ENCODE measurements around the gene NGLY1. TPM values are rescaled to one million over a fixed set of nuclear protein-coding genes. Genes with fewer than 3 reads are reported as not detected.

NGLY1 gene
- total RNA-seq, 2 experiments from 2014 or later: 88.1 to 142 TPM

DNA sequence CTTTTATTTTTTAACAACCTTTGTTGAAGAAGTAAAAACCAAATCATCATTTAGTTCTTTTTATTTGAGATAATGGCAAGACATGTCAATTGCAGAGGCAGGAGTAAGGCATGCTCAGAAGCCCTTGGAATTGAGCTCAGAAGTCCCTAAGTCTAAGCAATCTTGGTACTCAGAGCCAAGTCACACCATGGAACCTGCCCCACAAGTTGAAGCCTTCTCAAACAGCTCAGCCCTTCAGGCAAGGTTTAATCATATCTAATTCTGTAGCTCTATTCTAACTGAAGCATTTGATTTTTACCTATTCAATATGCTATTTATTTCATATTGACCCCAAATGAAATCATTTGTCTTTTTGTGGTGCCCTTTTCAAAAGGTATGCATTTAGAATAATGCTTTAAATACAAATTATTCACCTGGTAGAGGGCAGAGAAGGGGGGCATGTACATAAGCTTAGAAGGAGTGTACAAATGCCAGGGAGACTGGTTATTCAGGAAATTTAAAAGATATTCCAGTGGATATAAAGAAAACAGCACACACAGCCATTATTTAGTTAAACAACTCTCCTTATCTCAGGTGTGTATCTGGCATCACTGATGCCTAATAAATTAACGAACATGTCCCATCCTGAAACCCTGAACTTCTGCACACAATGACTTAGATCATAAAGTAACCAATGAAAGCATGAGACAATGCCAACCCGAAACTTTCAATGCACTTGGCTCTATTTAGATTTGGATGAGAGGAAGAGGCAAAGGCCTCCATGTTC is 92.3 kb downstream of the NGLY1 start:
- intact Hi-C loops (cut with micrococcal nuclease; ENCODE audit: unreplicated experiment): no loop called here
- CTCF ChIA-PET (ENCODE audit: unreplicated experiment): no interaction called here
- Histone ChIP-seq H4K20me1 (ENCODE audit: insufficient read depth, low read length) (no peaks in the 10 kb centered on the region), H3K27ac (ENCODE audit: low read depth, low read length, poor library complexity, severe bottlenecking) (no peak overlapping the region), H3K9me2 (ENCODE audit: insufficient read depth, low read length) (no peaks in the 10 kb centered on the region), H3K36me3 (ENCODE audit: insufficient read depth, low read length) (no peaks in the 10 kb centered on the region), H2AFZ (ENCODE audit: low read length) (no peak overlapping the region), H3K79me2 (ENCODE audit: insufficient read depth, low read depth, low read length) (no peaks in the 10 kb centered on the region), H3K4me3 (ENCODE audit: low read depth, low read length, poor library complexity, severe bottlenecking) (no peak overlapping the region), H3K4me2 (ENCODE audit: low read length) (no peak overlapping the region), H3K4me1 (ENCODE audit: insufficient read depth, low read length, poor library complexity, severe bottlenecking) (no peaks in the 10 kb centered on the region), H3K9me3 (ENCODE audit: low read length) (no peaks in the 10 kb centered on the region)
- TF ChIP-seq CTCF (conservative IDR thresholded peaks at IDR 0.05; ENCODE audit: low read length): no peak
- TF ChIP-seq EZH2phosphoT487 (IDR thresholded peaks at IDR 0.05; ENCODE audit: borderline replicate concordance, low read depth, low read length): no peak
- POLR2A ChIA-PET: interaction anchor here (0.7 kb wide), 1 partner anchor 67 kb away, joined by 4 read pairs; no protein-coding TSS in a partner anchor
- DNase-seq (ENCODE audit: low spot score): no peak
- no TSS peak for BruUV-seq (replicated peaks)

- Histone ChIP-seq H4K20me1 (ENCODE audit: insufficient read depth, low read length) (no peaks in the 10 kb centered on the region), H2AFZ (ENCODE audit: low read length) (no peak overlapping the region), H3K9me3 (ENCODE audit: low read length) (no peaks in the 10 kb centered on the region), H3K79me2 (ENCODE audit: insufficient read depth, low read depth, low read length) (no peaks in the 10 kb centered on the region), H3K4me3 (ENCODE audit: low read depth, low read length, poor library complexity, severe bottlenecking) (no peak overlapping the region), H3K27ac (ENCODE audit: low read depth, low read length, poor library complexity, severe bottlenecking) (no peak overlapping the region), H3K9me2 (ENCODE audit: insufficient read depth, low read length) (no peaks in the 10 kb centered on the region), H3K4me2 (ENCODE audit: low read length) (no peak overlapping the region), H3K4me1 (ENCODE audit: insufficient read depth, low read length, poor library complexity, severe bottlenecking) (no peaks in the 10 kb centered on the region), H3K36me3 (ENCODE audit: insufficient read depth, low read length) (no peaks in the 10 kb centered on the region)
- no peak for DNase-seq (ENCODE audit: low spot score)
- no peak for TF ChIP-seq CTCF (conservative IDR thresholded peaks at IDR 0.05; ENCODE audit: low read length)
- no peak for TF ChIP-seq EZH2phosphoT487 (IDR thresholded peaks at IDR 0.05; ENCODE audit: borderline replicate concordance, low read depth, low read length)
- ChIA-PET POLR2A (interaction anchor here (0.6 kb wide), 1 partner anchor 54 kb away, joined by 3 read pairs; no protein-coding TSS in a partner anchor), CTCF (ENCODE audit: unreplicated experiment) (no interaction called here)
- intact Hi-C loops (cut with micrococcal nuclease; ENCODE audit: unreplicated experiment): no loop called here
- no TSS peak for BruUV-seq (replicated peaks)
Observed at GRCh38 chr3:25689226-25689625, 94.0 kb downstream of the NGLY1 start.

DNA sequence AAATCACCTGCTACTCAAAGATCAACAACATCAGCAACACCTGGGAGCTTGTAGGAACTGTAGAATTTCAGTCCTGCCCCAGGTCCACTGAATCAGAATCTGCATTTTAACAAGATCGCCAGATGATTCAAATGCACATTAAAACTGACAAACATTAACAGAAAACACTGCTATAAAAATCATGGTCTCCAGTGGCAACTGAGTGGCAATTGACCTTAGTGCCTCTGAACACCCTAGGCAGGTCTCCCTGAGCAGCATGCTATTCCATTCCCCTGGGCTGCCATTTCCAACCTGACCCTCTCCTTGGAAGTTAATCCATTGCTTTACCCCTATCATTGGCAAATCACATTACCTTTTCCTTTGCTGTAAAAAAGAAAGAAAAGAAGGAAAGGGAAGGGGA is 95.5 kb downstream of the NGLY1 start:
- no peak for TF ChIP-seq EZH2phosphoT487 (IDR thresholded peaks at IDR 0.05; ENCODE audit: borderline replicate concordance, low read depth, low read length)
- no peak for TF ChIP-seq CTCF (conservative IDR thresholded peaks at IDR 0.05; ENCODE audit: low read length)
- Histone ChIP-seq H3K4me1 (ENCODE audit: insufficient read depth, low read length, poor library complexity, severe bottlenecking) (no peaks in the 10 kb centered on the region), H3K79me2 (ENCODE audit: insufficient read depth, low read depth, low read length) (no peaks in the 10 kb centered on the region), H3K4me2 (ENCODE audit: low read length) (no peak overlapping the region), H3K27ac (ENCODE audit: low read depth, low read length, poor library complexity, severe bottlenecking) (no peak overlapping the region), H3K36me3 (ENCODE audit: insufficient read depth, low read length) (no peaks in the 10 kb centered on the region), H2AFZ (ENCODE audit: low read length) (no peak overlapping the region), H3K4me3 (ENCODE audit: low read depth, low read length, poor library complexity, severe bottlenecking) (no peak overlapping the region), H3K9me2 (ENCODE audit: insufficient read depth, low read length) (no peaks in the 10 kb centered on the region), H4K20me1 (ENCODE audit: insufficient read depth, low read length) (no peaks in the 10 kb centered on the region), H3K9me3 (ENCODE audit: low read length) (no peaks in the 10 kb centered on the region)
- no TSS peak for BruUV-seq (replicated peaks)
- no peak for DNase-seq (ENCODE audit: low spot score)
- intact Hi-C loops (cut with micrococcal nuclease; ENCODE audit: unreplicated experiment): no loop called here
- ChIA-PET POLR2A (interaction anchor here (1.3 kb wide), 1 partner anchor 22 kb away, joined by 4 read pairs; no protein-coding TSS in a partner anchor), CTCF (ENCODE audit: unreplicated experiment) (no interaction called here)
